Muscle layer of colon (tissue), 2 donors: ENCODE results near the gene JKAMP.

Experiments used
- H3K27ac ChIP-seq: one replicate; pipeline ENCODE4 v1.7.0; 2013; ENCODE audit warnings: low read depth, mild to moderate bottlenecking, low read length, moderate library complexity
- H3K27me3 ChIP-seq, 2 donors: one replicate each; pipeline ENCODE4 v1.7.0; 2013; ENCODE audit warnings: low read length in 2 of 2, mild to moderate bottlenecking in 2 of 2; ENCODE audit not compliant: insufficient read depth in 2 of 2, control insufficient read depth in 1 of 2
- H3K36me3 ChIP-seq: one replicate; pipeline ENCODE4 v1.7.0; 2013; ENCODE audit warnings: mild to moderate bottlenecking, low read length; ENCODE audit not compliant: insufficient read depth
- H3K4me1 ChIP-seq: one replicate; pipeline ENCODE4 v1.7.0; 2013; ENCODE audit warnings: mild to moderate bottlenecking, low read length; ENCODE audit not compliant: insufficient read depth
- H3K4me3 ChIP-seq, 2 donors: one replicate each; pipeline ENCODE4 v1.7.0; 2013; ENCODE audit warnings: low read length in 2 of 2, low read depth in 1 of 2, mild to moderate bottlenecking in 1 of 2, moderate library complexity in 1 of 2
- H3K9ac ChIP-seq: one replicate; pipeline ENCODE4 v1.7.0; 2013; ENCODE audit warnings: low read length
- H3K9me3 ChIP-seq: one replicate; pipeline ENCODE4 v1.7.0; 2013; ENCODE audit warnings: mild to moderate bottlenecking, low read length
- donor health status: abdominal sarcoma.
- donor health status: Adenocarcinoma of cecum.

JKAMP gene

GRCh38 chr14:59460378-59460777, 23.9 kb upstream of the JKAMP start:
- peaks cover 10% of the 10 kb centered on the region for H3K4me1 ChIP-seq
- H3K27ac ChIP-seq, result no peak overlapping the region
- no peaks in the 10 kb centered on the region for H3K9me3 ChIP-seq
- H3K4me3 ChIP-seq, result no peak overlapping the region
- H3K36me3 ChIP-seq, result no peaks in the 10 kb centered on the region
- no peak overlapping the region for H3K9ac ChIP-seq
- H3K27me3 ChIP-seq, result no peaks in the 10 kb centered on the region

DNA sequence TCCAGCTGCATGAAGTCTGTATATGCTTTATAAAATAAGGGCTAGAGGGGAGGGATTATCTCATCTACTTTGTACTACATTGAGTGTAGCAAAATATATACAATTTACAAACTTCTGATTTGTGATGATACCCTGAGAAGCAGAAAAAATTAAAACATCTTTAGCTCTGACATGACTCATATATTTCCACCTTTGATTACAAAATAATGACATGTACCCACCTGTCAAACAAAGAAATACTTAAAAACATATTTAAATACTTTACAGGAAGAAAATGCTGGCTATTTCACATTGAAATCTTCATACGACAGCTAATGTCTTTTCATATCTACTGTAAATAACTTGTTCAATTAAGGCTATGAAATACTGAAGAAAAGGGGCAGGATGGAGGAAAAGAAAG, 22.4 kb upstream of the JKAMP start:
- no peak overlapping the region for H3K9ac ChIP-seq
- H3K4me1 ChIP-seq, result peaks cover 10% of the 10 kb centered on the region
- H3K27me3 ChIP-seq, result no peaks in the 10 kb centered on the region
- H3K9me3 ChIP-seq, result no peaks in the 10 kb centered on the region
- no peaks in the 10 kb centered on the region for H3K36me3 ChIP-seq
- H3K27ac ChIP-seq, result no peak overlapping the region
- H3K4me3 ChIP-seq, result no peak overlapping the region

- Histone ChIP-seq H3K9ac (no peak overlapping the region), H3K27ac (peak overlapping the region; percentile 76), H3K36me3 (no peaks in the 10 kb centered on the region), H3K4me1 (peaks cover 10% of the 10 kb centered on the region), H3K27me3 (no peaks in the 10 kb centered on the region), H3K4me3 (peak overlapping the region; percentile 62 to 88), H3K9me3 (no peaks in the 10 kb centered on the region)
Observed at GRCh38 chr14:59463787-59464485, 20.4 kb upstream of the JKAMP start.

GRCh38 chr14:59464486-59465315, 19.6 kb upstream of the JKAMP start:
- H3K4me3 ChIP-seq, result peak overlapping the region; percentile 62 to 88
- H3K27me3 ChIP-seq, result no peaks in the 10 kb centered on the region
- H3K9ac ChIP-seq, result no peak overlapping the region
- peaks cover 10% of the 10 kb centered on the region for H3K4me1 ChIP-seq
- H3K27ac ChIP-seq, result peak overlapping the region; percentile 76
- no peaks in the 10 kb centered on the region for H3K9me3 ChIP-seq
- no peaks in the 10 kb centered on the region for H3K36me3 ChIP-seq

- no peak within 1 kb of the TSS for H3K9ac ChIP-seq
- H3K4me1 ChIP-seq, result peaks cover 10% of the 10 kb centered on the region
- H3K9me3 ChIP-seq, result no peaks in the 10 kb centered on the region
- H3K36me3 ChIP-seq, result peaks cover 7% of the 10 kb centered on the region
- H3K27ac ChIP-seq, result peak within 1 kb of the TSS; percentile 76
- H3K4me3 ChIP-seq, result peak within 1 kb of the TSS; percentile 62 to 88
- H3K27me3 ChIP-seq, result no peaks in the 10 kb centered on the region
Observed at GRCh38 chr14:59465316-59466135, 18.8 kb upstream of the JKAMP start, which contains the start of gene GPR135. Gene GPR135, minus strand, starts transcription at chr14:59465380. Its CDS starts 154 bp downstream, at chr14:59465226.

GRCh38 chr14:59474172-59474571, 10.1 kb upstream of the JKAMP start:
- Histone ChIP-seq H3K27me3 (no peaks in the 10 kb centered on the region), H3K9me3 (no peaks in the 10 kb centered on the region), H3K4me3 (no peak overlapping the region), H3K4me1 (peaks cover 8% of the 10 kb centered on the region), H3K36me3 (peaks cover 40% of the 10 kb centered on the region), H3K9ac (no peak overlapping the region), H3K27ac (peak overlapping the region; percentile 42)

- no peak overlapping the region for H3K9ac ChIP-seq
- H3K4me3 ChIP-seq, result no peak overlapping the region
- no peak overlapping the region for H3K27ac ChIP-seq
- peaks cover 33% of the 10 kb centered on the region for H3K36me3 ChIP-seq
- no peaks in the 10 kb centered on the region for H3K9me3 ChIP-seq
- H3K27me3 ChIP-seq, result no peaks in the 10 kb centered on the region
- peaks cover 17% of the 10 kb centered on the region for H3K4me1 ChIP-seq
Observed at GRCh38 chr14:59475709-59476108, 8.6 kb upstream of the JKAMP start.

GRCh38 chr14:59478540-59478939, 5.8 kb upstream of the JKAMP start:
- no peaks in the 10 kb centered on the region for H3K9me3 ChIP-seq
- H3K36me3 ChIP-seq, result peaks cover 15% of the 10 kb centered on the region
- H3K27me3 ChIP-seq, result no peaks in the 10 kb centered on the region
- no peak overlapping the region for H3K4me3 ChIP-seq
- no peak overlapping the region for H3K9ac ChIP-seq
- H3K27ac ChIP-seq, result no peak overlapping the region
- peaks cover 43% of the 10 kb centered on the region for H3K4me1 ChIP-seq

DNA sequence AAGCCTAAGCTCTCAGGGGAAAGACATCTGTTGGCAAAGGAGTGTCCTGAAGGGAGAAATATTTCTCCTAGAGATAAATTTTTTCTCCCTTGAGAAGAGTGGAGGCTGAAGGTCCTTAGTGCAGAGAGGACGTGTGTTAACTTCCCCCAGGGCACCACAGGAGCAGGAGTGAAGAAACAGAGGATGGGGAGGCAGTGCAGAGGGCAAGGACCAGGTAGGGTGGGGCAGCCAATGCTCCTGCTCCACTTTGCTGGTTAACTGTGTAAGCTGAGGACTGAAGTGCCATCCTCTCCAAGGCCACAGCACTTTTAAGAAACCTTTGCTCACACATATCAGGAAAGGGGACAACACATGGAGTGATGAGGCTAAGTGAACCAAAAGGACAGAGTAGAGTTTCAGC, 4.2 kb upstream of the JKAMP start:
- peaks cover 6% of the 10 kb centered on the region for H3K36me3 ChIP-seq
- H3K4me1 ChIP-seq, result peaks cover 35% of the 10 kb centered on the region
- no peak overlapping the region for H3K9ac ChIP-seq
- no peak overlapping the region for H3K27ac ChIP-seq
- no peaks in the 10 kb centered on the region for H3K9me3 ChIP-seq
- no peak overlapping the region for H3K4me3 ChIP-seq
- H3K27me3 ChIP-seq, result no peaks in the 10 kb centered on the region

DNA sequence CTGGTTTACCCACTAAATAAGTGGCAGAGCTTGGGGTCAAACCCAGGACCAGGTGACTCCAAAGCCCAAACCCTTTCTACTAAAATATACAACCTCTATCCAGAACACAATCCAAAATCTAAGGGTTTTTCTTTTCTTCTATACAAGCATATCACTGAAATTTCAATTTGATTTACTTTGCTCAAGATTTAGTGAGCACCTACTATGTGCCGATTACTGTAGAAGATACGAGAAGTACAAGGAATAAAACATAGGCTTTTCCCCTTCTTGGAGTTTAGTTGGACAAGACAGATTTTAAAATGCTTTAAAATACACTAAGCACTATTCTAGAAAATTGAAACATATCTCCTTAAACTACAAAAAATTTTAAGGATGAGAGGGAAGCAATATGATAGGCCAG, 2.9 kb upstream of the JKAMP start:
- no peak overlapping the region for H3K9ac ChIP-seq
- H3K27ac ChIP-seq, result no peak overlapping the region
- H3K4me1 ChIP-seq, result peaks cover 44% of the 10 kb centered on the region
- no peaks in the 10 kb centered on the region for H3K9me3 ChIP-seq
- H3K27me3 ChIP-seq, result no peaks in the 10 kb centered on the region
- no peak overlapping the region for H3K4me3 ChIP-seq
- no peaks in the 10 kb centered on the region for H3K36me3 ChIP-seq

DNA sequence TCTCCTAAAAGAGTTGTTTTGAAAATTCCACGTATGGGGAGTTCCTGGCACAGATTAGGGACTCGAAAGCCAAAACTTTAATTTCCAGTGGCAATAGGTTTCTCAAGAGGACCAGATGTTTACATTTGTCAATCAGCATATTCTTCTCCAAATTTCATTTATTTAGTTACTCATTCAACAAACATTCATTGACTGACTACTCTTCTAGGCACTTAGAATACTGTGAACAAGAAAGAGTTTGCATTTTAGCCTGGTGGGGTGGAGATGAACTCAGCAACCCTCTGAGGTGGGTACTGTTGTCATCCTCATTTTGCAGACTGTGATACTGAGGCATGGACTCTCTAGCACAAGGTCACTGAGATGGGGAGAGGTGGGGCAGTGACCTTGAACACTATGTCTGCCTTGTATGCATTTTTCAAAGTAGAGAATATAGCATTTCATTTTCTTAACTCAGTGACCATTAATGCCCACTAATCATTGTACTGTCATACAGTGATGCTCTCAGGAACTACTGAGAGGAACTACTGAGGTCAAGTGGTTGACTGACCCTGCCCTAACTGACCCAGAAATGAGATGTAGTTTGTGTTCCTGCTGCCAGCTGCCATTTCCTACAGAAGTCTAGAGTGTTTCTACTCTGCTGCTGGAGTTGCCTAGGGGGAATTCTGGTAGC, 2.3 kb upstream of the JKAMP start:
- Histone ChIP-seq H3K9ac (peak overlapping the region; percentile 36), H3K9me3 (no peaks in the 10 kb centered on the region), H3K4me1 (peaks cover 44% of the 10 kb centered on the region), H3K36me3 (no peaks in the 10 kb centered on the region), H3K27me3 (no peaks in the 10 kb centered on the region), H3K4me3 (peak overlapping the region in 1 of 2 donors; percentile 85), H3K27ac (peak overlapping the region; percentile 85)
